H1 (cell line): Measurements from ENCODE around the gene SMG9. TPM values are rescaled to one million over a fixed set of nuclear protein-coding genes. Genes with fewer than 3 reads are reported as not detected.

Source experiments
- CBX5 ChIP-seq: fragments of 300-800, 300-1000 bp; sonication (generic); IDR thresholded peaks from 2 replicates; pipeline ENCODE4 v1.7.1; 2016; ENCODE audit warnings: antibody characterized with exemption, low read length, low read depth
- FOSL1 ChIP-seq: IDR thresholded peaks from 2 replicates; pipeline ENCODE4 v1.6.1; 2011; ENCODE audit warnings: mild to moderate bottlenecking, low read depth, low read length, moderate library complexity; ENCODE audit not compliant: insufficient read depth
- HDAC2 ChIP-seq, 2 experiments: fragments of 300-600 bp in 1 of 2; sonication (generic) in 1 of 2; IDR thresholded peaks; 2 replicates each; pipeline ENCODE4 v1.6.1; 2011 to 2012; ENCODE audit warnings: low read depth in 2 of 2, low read length in 2 of 2, mild to moderate bottlenecking in 2 of 2, moderate library complexity in 2 of 2, borderline replicate concordance in 1 of 2, inconsistent platforms in 1 of 2
- HDAC6 ChIP-seq: IDR thresholded peaks from one replicate; pipeline ENCODE4 v1.7.1; 2012; ENCODE audit warnings: low read depth, mild to moderate bottlenecking, inconsistent platforms, low read length, moderate library complexity
- MAFK ChIP-seq: IDR thresholded peaks from 2 replicates; pipeline ENCODE4 v1.6.1; 2012; ENCODE audit warnings: low read depth, mild to moderate bottlenecking, improper control_type of control experiment, low read length
- PHF8 ChIP-seq: fragments of 200-600 bp; sonication (generic); conservative IDR thresholded peaks from 2 replicates; pipeline ENCODE4 v1.7.1; 2012; ENCODE audit warnings: low read depth, mild to moderate bottlenecking, inconsistent platforms, low read length, moderate library complexity
- RBBP5 ChIP-seq: IDR thresholded peaks from 2 replicates; pipeline ENCODE4 v1.7.1; 2012; ENCODE audit warnings: low read depth, mild to moderate bottlenecking, inconsistent platforms, low read length, moderate library complexity, borderline replicate concordance
- RFX5 ChIP-seq: IDR thresholded peaks from 2 replicates; pipeline ENCODE4 v1.6.1; 2011; ENCODE audit warnings: low read depth, low read length, improper control_type of control experiment, borderline replicate concordance
- TEAD4 ChIP-seq: IDR thresholded peaks from 2 replicates; pipeline ENCODE4 v1.6.1; 2012; ENCODE audit warnings: low read depth, low read length, inconsistent platforms, mixed read lengths
- polyA plus RNA-seq, 7 experiments: library from polyadenylated mRNA; depleted of rRNA in 3 of 7; stranded (reverse) in 5 of 7; unstranded in 2 of 7; fragments of >200 nt in 5 of 7; fragments of 200-250 nt in 2 of 7; gene quantifications; 1 replicate in 5 of 7; 2 replicates in 1 of 7; 4 replicates in 1 of 7; pipeline versions ENCODE4 v1.2.1 to v1.2.3, GENCODE V29; 2011 to 2013; ENCODE audit warnings: missing spikeins in 2 of 7, mixed read lengths in 2 of 7
- total RNA-seq: library from RNA; stranded (reverse); fragmentation: NEBNext Ultra II Directional; extraction: Animal tissue kit (Norgen Biotek cat#: 25700); gene quantifications from 2 replicates; pipeline ENCODE4 v1.2.1, GENCODE V29; 2021
- TF ChIP-seq, protein P1 (sequence below): fragments of 300-600 bp; sonication (generic); IDR thresholded peaks from 2 replicates; pipeline ENCODE4 v1.7.1; 2012; ENCODE audit warnings: low read length, moderate library complexity, mild to moderate bottlenecking, inconsistent platforms; ENCODE audit not compliant: insufficient replicate concordance
- TF ChIP-seq, protein P2 (sequence below): IDR thresholded peaks from 2 replicates; pipeline ENCODE4 v1.6.1; 2012; ENCODE audit warnings: inconsistent platforms

The SMG9 gene
- total and polyA plus RNA-seq, 2 of the 8 experiments (the other 6 are each of a cell fraction or from before 2014, with no cell fraction given): 20.4 to 28.7 TPM

DNA sequence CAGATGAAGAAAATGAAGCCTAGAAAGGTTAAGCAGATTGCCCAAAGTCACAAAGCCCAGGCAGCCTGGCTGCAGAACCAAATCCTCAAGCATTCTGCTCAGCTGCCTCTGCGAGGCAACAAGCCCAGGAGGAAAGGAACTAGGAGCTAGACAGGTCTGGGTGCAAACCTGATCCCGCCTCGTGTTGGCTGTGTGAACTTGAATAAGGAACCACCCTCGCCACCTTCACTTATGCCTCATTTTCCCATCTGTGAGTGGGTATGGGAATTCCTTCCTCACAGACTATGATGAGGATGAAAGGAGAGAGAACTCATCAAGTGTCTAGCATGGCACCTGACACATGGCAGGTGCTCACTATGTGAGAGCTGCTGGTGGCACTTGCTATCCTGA is 6.6 kb downstream of the SMG9 start (continued):
- TF ChIP-seq, protein P1, sequence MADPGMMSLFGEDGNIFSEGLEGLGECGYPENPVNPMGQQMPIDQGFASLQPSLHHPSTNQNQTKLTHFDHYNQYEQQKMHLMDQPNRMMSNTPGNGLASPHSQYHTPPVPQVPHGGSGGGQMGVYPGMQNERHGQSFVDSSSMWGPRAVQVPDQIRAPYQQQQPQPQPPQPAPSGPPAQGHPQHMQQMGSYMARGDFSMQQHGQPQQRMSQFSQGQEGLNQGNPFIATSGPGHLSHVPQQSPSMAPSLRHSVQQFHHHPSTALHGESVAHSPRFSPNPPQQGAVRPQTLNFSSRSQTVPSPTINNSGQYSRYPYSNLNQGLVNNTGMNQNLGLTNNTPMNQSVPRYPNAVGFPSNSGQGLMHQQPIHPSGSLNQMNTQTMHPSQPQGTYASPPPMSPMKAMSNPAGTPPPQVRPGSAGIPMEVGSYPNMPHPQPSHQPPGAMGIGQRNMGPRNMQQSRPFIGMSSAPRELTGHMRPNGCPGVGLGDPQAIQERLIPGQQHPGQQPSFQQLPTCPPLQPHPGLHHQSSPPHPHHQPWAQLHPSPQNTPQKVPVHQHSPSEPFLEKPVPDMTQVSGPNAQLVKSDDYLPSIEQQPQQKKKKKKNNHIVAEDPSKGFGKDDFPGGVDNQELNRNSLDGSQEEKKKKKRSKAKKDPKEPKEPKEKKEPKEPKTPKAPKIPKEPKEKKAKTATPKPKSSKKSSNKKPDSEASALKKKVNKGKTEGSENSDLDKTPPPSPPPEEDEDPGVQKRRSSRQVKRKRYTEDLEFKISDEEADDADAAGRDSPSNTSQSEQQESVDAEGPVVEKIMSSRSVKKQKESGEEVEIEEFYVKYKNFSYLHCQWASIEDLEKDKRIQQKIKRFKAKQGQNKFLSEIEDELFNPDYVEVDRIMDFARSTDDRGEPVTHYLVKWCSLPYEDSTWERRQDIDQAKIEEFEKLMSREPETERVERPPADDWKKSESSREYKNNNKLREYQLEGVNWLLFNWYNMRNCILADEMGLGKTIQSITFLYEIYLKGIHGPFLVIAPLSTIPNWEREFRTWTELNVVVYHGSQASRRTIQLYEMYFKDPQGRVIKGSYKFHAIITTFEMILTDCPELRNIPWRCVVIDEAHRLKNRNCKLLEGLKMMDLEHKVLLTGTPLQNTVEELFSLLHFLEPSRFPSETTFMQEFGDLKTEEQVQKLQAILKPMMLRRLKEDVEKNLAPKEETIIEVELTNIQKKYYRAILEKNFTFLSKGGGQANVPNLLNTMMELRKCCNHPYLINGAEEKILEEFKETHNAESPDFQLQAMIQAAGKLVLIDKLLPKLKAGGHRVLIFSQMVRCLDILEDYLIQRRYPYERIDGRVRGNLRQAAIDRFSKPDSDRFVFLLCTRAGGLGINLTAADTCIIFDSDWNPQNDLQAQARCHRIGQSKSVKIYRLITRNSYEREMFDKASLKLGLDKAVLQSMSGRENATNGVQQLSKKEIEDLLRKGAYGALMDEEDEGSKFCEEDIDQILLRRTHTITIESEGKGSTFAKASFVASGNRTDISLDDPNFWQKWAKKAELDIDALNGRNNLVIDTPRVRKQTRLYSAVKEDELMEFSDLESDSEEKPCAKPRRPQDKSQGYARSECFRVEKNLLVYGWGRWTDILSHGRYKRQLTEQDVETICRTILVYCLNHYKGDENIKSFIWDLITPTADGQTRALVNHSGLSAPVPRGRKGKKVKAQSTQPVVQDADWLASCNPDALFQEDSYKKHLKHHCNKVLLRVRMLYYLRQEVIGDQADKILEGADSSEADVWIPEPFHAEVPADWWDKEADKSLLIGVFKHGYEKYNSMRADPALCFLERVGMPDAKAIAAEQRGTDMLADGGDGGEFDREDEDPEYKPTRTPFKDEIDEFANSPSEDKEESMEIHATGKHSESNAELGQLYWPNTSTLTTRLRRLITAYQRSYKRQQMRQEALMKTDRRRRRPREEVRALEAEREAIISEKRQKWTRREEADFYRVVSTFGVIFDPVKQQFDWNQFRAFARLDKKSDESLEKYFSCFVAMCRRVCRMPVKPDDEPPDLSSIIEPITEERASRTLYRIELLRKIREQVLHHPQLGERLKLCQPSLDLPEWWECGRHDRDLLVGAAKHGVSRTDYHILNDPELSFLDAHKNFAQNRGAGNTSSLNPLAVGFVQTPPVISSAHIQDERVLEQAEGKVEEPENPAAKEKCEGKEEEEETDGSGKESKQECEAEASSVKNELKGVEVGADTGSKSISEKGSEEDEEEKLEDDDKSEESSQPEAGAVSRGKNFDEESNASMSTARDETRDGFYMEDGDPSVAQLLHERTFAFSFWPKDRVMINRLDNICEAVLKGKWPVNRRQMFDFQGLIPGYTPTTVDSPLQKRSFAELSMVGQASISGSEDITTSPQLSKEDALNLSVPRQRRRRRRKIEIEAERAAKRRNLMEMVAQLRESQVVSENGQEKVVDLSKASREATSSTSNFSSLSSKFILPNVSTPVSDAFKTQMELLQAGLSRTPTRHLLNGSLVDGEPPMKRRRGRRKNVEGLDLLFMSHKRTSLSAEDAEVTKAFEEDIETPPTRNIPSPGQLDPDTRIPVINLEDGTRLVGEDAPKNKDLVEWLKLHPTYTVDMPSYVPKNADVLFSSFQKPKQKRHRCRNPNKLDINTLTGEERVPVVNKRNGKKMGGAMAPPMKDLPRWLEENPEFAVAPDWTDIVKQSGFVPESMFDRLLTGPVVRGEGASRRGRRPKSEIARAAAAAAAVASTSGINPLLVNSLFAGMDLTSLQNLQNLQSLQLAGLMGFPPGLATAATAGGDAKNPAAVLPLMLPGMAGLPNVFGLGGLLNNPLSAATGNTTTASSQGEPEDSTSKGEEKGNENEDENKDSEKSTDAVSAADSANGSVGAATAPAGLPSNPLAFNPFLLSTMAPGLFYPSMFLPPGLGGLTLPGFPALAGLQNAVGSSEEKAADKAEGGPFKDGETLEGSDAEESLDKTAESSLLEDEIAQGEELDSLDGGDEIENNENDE: no peak
- TF ChIP-seq MAFK (no peak), RBBP5 (no peak), PHF8 (no peak), RFX5 (no peak), CBX5 (no peak), TEAD4 (no peak), FOSL1 (no peak), HDAC2 (IDR thresholded peaks at IDR 0.05; ENCODE audit: borderline replicate concordance in 1 of 2, low read depth in 2 of 2, low read length in 2 of 2) (no peak), HDAC6 (no peak)
- TF ChIP-seq, protein P2, sequence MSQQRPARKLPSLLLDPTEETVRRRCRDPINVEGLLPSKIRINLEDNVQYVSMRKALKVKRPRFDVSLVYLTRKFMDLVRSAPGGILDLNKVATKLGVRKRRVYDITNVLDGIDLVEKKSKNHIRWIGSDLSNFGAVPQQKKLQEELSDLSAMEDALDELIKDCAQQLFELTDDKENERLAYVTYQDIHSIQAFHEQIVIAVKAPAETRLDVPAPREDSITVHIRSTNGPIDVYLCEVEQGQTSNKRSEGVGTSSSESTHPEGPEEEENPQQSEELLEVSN: no peak
